ENCODE measurements around the gene HOXB5.

DNA sequence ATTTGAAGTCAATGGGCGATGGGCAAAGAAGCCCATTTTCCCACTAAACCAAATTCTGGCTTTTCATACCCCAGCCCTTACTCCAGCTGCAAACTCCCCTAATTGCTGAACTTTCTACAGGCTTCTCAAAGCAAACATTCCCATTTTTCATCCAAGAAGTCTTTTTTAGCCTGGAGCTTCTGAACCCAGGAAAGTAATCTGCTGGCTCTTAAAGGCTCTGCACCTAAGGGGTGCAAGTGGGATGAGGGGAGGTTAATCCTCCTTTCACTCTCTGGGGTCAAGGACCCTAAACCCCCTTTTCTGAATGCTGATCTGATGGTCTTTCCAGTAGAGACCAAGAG lies 14.9 kb upstream of the HOXB5 start:
- TF ChIP-seq, protein P1, sequence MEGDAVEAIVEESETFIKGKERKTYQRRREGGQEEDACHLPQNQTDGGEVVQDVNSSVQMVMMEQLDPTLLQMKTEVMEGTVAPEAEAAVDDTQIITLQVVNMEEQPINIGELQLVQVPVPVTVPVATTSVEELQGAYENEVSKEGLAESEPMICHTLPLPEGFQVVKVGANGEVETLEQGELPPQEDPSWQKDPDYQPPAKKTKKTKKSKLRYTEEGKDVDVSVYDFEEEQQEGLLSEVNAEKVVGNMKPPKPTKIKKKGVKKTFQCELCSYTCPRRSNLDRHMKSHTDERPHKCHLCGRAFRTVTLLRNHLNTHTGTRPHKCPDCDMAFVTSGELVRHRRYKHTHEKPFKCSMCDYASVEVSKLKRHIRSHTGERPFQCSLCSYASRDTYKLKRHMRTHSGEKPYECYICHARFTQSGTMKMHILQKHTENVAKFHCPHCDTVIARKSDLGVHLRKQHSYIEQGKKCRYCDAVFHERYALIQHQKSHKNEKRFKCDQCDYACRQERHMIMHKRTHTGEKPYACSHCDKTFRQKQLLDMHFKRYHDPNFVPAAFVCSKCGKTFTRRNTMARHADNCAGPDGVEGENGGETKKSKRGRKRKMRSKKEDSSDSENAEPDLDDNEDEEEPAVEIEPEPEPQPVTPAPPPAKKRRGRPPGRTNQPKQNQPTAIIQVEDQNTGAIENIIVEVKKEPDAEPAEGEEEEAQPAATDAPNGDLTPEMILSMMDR (conservative IDR thresholded peaks at IDR 0.05; ENCODE audit: low read depth, low read length): no peak
- no peak for TF ChIP-seq EZH2 (IDR thresholded peaks at IDR 0.05; ENCODE audit: borderline replicate concordance, low read depth, low read length, poor library complexity, severe bottlenecking)
